ENCODE measurements around the gene MLF1. TPM values are rescaled to one million over a fixed set of nuclear protein-coding genes. Genes with fewer than 3 reads are reported as not detected.
A peak's percentile ranks its signal among the peaks of the same experiment; 100 is the strongest.

The MLF1 gene
- total RNA-seq, 2 donors from 2014 or later, result 4.4 to 4.9 TPM

DNA sequence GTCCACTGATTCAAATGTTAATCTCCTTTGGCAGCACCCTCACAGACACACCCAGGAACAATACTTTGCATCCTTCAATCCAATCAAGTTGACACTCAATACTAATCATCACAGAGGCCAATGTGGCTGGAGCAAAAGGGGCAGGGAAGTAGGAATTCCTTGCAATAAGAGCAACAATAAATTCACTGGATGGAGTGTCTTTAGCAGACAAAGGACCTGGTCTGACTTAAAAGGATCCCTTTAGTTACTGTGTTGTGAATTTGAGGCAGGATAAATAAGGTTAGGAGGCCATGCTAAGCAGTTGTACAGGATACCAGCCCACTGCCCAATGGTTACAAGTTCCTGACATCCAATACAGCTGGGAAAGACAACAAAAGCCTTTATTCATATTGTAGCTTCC lies 61.0 kb downstream of the MLF1 start:
- intact Hi-C loops (cut with DNase I), result no loop called here
- H3K27ac ChIP-seq, result no peak overlapping the region
- TF ChIP-seq, protein P1, sequence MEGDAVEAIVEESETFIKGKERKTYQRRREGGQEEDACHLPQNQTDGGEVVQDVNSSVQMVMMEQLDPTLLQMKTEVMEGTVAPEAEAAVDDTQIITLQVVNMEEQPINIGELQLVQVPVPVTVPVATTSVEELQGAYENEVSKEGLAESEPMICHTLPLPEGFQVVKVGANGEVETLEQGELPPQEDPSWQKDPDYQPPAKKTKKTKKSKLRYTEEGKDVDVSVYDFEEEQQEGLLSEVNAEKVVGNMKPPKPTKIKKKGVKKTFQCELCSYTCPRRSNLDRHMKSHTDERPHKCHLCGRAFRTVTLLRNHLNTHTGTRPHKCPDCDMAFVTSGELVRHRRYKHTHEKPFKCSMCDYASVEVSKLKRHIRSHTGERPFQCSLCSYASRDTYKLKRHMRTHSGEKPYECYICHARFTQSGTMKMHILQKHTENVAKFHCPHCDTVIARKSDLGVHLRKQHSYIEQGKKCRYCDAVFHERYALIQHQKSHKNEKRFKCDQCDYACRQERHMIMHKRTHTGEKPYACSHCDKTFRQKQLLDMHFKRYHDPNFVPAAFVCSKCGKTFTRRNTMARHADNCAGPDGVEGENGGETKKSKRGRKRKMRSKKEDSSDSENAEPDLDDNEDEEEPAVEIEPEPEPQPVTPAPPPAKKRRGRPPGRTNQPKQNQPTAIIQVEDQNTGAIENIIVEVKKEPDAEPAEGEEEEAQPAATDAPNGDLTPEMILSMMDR (IDR thresholded peaks at IDR 0.05), result no peak
- no peak overlapping the region for H3K9ac ChIP-seq (ENCODE audit: low read depth in 2 of 2, low read length in 2 of 2)
- H3K36me3 ChIP-seq, result no peaks in the 10 kb centered on the region
- H3K27me3 ChIP-seq, result no peaks in the 10 kb centered on the region
- DNase-seq, result no peak
- no peaks in the 10 kb centered on the region for H3K4me1 ChIP-seq
- no peaks in the 10 kb centered on the region for H3K9me3 ChIP-seq
- no peak overlapping the region for H3K4me3 ChIP-seq

DNA sequence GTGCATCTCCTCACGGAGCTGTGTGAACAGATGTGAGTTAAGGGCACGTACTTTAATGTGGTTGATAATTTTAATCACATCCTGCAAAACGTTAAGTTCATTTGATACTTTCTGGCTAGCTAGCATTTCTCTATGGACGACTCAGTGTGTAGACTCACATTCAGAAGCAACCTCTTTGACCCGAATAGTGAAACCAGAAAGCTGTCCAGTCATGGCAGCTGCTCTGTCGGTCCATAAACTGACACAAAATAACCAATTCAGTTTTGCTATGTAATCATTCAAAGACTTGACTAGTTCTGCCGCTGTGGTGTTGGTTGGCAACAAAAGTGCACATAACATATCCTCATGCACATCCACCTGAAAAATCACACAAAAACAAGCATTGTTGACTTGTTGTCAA lies 69.7 kb downstream of the MLF1 start:
- Histone ChIP-seq H3K4me1 (no peaks in the 10 kb centered on the region), H3K9me3 (no peaks in the 10 kb centered on the region), H3K27ac (no peak overlapping the region), H3K4me3 (no peak overlapping the region), H3K9ac (ENCODE audit: low read depth in 2 of 2, low read length in 2 of 2) (no peak overlapping the region), H3K36me3 (no peaks in the 10 kb centered on the region), H3K27me3 (no peaks in the 10 kb centered on the region)
- DNase-seq, result no peak
- intact Hi-C loops (cut with DNase I), result loop anchor here (5.0 kb wide), 1 partner anchor 98 kb away; no protein-coding TSS in a partner anchor
- TF ChIP-seq, protein P1 (IDR thresholded peaks at IDR 0.05), result no peak

DNA sequence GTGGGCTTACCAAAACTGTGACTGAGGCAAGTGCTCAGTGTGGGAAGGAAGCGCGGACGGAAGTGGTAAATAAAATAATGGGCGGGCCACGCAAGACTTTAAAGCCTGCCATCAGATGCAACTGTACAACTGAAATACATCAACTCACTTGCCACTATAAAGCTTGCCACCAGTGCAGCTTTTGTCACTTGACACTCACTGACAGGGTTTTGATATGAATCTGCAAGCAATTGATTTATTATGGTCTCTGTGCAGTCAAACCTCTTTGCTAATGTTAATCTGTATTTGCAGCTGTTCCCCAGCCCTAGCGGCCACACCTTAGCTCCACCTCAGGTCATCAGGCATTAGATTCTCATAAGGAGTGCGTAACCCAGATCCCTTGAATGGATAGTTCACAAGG lies 71.0 kb downstream of the MLF1 start:
- no peak overlapping the region for H3K4me3 ChIP-seq
- no peak overlapping the region for H3K27ac ChIP-seq
- no peaks in the 10 kb centered on the region for H3K4me1 ChIP-seq
- no peak for DNase-seq
- no peak overlapping the region for H3K9ac ChIP-seq (ENCODE audit: low read depth in 2 of 2, low read length in 2 of 2)
- no peaks in the 10 kb centered on the region for H3K27me3 ChIP-seq
- H3K36me3 ChIP-seq, result no peaks in the 10 kb centered on the region
- intact Hi-C loops (cut with DNase I), result loop anchor here (5.0 kb wide), 1 partner anchor 100 kb away; no protein-coding TSS in a partner anchor
- H3K9me3 ChIP-seq, result no peaks in the 10 kb centered on the region
- TF ChIP-seq, protein P1 (IDR thresholded peaks at IDR 0.05), result no peak

DNA sequence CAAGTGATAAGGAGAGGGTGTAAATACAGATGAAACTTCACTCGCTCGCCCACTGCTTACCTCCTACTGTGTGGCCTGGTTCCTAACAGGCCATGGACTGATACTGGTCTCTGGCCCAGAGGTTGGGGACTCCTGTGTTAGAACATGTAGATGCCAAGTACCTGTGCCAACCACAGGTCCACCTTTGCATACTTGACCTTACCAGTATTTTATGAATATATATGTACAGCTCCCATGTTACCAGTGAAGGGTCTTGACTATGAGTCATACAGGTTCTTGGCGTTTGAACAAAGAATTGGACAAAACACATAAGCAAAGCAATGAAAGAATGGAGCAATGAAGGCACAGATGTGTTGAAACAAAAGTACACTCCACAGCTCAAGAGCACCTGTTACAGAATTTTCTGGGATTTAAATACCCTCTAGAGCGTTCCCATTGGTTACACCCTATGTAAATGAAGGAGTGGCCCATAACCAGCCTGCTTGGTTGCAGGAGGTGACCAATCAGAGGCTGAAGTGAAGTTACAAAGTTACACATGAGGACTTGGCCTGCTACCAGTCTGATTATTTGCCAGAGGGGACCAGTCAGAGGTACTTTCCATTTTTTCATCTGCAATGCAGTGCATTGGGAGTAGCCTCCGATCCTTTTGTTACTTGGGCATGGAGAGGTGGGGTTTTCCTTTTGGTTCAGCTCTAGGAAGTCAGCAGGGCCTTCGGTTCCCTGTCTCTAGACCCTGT lies 71.6 kb downstream of the MLF1 start:
- Histone ChIP-seq H3K4me1 (no peaks in the 10 kb centered on the region), H3K36me3 (no peaks in the 10 kb centered on the region), H3K27me3 (no peaks in the 10 kb centered on the region), H3K9me3 (no peaks in the 10 kb centered on the region), H3K27ac (no peak overlapping the region), H3K4me3 (no peak overlapping the region), H3K9ac (ENCODE audit: low read depth in 2 of 2, low read length in 2 of 2) (no peak overlapping the region)
- intact Hi-C loops (cut with DNase I), result loop anchor here (5.0 kb wide), 1 partner anchor 100 kb away; no protein-coding TSS in a partner anchor
- TF ChIP-seq, protein P1 (IDR thresholded peaks at IDR 0.05), result no peak
- DNase-seq, result no peak

DNA sequence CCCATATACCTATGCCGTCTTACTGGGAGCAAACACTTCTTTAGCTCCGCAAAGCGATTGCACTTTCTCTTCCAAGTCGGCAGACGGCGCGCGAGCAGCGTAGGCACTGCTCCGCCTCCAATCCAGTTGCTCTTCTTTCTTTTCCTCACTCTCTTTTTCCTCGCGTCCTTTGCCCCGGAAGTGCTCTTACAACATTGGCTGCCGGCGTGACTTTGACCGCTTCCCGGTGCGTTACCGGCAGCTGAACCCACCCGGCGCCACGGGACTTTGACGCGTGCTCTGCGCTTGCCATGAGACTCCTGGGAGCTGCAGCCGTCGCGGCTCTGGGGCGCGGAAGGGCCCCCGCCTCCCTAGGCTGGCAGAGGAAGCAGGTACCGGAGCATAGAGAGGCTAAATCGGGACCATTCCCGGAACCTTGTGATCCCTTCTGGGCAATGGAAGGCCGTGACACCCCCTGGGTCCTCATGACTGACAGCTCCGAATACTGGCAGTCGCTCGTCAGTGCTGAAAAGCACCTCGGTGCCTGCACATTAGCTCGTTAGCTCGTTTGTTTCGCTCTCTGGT lies 73.4 kb downstream of the MLF1 start, which contains the start of gene GFM1:
GFM1 (plus strand) TSS at position 183 of the 564 bp plus-strand sequence; CDS start at position 291, 108 bp downstream.
- Histone ChIP-seq H3K4me3 (peak within 1 kb of the TSS; percentile 60), H3K4me1 (no peaks in the 10 kb centered on the region), H3K36me3 (no peaks in the 10 kb centered on the region), H3K27me3 (no peaks in the 10 kb centered on the region), H3K9me3 (no peaks in the 10 kb centered on the region), H3K27ac (peak within 1 kb of the TSS; percentile 47), H3K9ac (ENCODE audit: low read depth in 2 of 2, low read length in 2 of 2) (peak within 1 kb of the TSS; percentile 64 to 92)
- intact Hi-C loops (cut with DNase I), result loop anchor here (5.0 kb wide), 1 partner anchor 102 kb away; no protein-coding TSS in a partner anchor
- peak; percentile 94 for DNase-seq
- TF ChIP-seq, protein P1 (IDR thresholded peaks at IDR 0.05), result peak; percentile 78
